ENCODE measurements around the gene GRIFIN.
"Not testable (repeated sequence)": the region's sequence is repeated elsewhere in the genome, so short reads cannot be mapped to it uniquely, and the experiment has no call there.

The GRIFIN gene

DNA sequence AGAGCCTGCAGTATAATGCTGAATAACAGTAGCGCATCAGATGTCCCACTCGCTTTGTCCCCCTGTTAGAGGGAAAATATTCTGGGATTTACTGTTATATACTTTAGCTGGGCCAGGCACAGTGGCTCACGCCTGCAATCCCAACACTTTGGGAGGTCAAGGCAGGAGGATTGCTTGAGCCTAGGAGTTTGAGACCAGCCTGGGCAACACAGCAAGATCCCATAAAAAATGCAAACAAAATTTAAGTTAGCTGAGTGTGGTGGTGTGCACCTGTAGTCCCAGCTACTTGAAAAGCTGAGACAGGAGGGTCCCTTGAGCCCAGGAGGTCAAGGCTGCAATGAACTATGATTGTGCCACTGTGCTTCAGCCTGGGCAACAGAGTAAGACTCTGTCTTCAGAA is 22.3 kb downstream of the GRIFIN start:
- H3K36me3 Mint-ChIP-seq; H3K9me3 Mint-ChIP-seq; ATAC-seq (replicated peaks); DNase-seq; H3K4me3 Mint-ChIP-seq; H3K27ac Mint-ChIP-seq; H3K27me3 Mint-ChIP-seq: not testable (repeated sequence)
- peaks cover 9 to 13% of the 10 kb centered on the region in 2 donors for H3K4me1 Mint-ChIP-seq

DNA sequence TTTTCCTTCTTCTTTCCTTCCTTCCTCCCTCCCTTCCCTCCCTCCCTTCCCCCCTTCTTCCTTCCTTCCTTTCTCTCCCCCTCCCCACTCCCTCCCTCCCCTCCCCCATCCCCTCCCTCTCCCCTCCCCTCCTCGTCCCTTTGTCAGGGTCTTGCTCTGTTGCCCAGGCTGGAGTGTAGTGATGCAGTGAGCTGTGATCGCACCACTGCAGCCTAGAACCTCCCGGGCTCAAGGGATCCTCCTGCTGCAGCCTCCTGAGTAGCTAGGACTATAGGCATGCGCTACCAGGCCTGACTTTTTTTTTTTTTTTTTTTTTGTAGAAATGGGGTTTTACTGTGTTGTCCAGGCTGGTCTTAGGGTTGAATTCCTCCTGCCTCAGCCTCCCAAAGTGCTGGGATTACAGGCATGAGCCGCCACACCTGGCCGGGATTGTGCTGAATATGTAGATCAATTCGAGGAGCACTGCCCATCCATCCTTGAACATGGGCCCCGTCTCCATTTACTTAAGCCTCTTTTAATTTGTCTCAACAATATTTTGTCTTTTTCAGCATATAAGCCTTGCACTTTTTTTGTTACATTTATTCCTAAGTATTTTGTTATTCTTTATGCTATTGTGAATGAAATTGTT is 23.4 kb downstream of the GRIFIN start:
- DNase-seq (no peak), ATAC-seq (replicated peaks) (no peak)
- Mint-ChIP-seq H3K4me3 (no peak overlapping the region), H3K4me1 (peaks cover 9 to 13% of the 10 kb centered on the region in 2 donors), H3K9me3 (no peaks in the 10 kb centered on the region), H3K27me3 (no peaks in the 10 kb centered on the region), H3K36me3 (no peaks in the 10 kb centered on the region), H3K27ac (no peak overlapping the region)

DNA sequence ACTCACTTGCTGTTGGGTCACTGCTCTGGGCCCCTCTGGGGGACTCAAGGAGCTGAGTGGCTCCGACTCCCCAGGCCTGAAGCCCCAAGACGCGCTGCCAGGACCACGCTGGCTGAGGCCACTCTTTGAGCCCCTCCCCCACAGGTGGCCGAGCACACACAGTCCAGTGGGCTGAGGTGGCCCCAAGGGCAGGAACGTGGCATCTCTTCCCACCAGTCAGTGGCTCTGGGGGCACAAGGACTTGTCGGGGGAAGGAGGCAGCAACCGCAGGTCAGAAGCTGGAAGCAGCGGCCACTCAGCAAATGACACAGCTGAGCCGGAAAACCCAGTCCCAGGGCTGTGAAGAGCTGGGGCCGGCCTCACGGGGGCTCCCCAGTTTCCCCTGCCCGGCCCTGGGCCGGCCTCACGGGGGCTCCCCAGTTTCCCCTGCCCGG is 24.1 kb downstream of the GRIFIN start:
- Mint-ChIP-seq H3K4me1 (peaks cover 9 to 13% of the 10 kb centered on the region in 2 donors), H3K9me3 (no peaks in the 10 kb centered on the region), H3K27me3 (no peaks in the 10 kb centered on the region), H3K4me3 (peak overlapping the region; percentile 80 to 83), H3K36me3 (no peaks in the 10 kb centered on the region), H3K27ac (peak overlapping the region; percentile 37)
- DNase-seq: peak; percentile 18
- peak; percentile 57 to 59 for ATAC-seq (replicated peaks)

DNA sequence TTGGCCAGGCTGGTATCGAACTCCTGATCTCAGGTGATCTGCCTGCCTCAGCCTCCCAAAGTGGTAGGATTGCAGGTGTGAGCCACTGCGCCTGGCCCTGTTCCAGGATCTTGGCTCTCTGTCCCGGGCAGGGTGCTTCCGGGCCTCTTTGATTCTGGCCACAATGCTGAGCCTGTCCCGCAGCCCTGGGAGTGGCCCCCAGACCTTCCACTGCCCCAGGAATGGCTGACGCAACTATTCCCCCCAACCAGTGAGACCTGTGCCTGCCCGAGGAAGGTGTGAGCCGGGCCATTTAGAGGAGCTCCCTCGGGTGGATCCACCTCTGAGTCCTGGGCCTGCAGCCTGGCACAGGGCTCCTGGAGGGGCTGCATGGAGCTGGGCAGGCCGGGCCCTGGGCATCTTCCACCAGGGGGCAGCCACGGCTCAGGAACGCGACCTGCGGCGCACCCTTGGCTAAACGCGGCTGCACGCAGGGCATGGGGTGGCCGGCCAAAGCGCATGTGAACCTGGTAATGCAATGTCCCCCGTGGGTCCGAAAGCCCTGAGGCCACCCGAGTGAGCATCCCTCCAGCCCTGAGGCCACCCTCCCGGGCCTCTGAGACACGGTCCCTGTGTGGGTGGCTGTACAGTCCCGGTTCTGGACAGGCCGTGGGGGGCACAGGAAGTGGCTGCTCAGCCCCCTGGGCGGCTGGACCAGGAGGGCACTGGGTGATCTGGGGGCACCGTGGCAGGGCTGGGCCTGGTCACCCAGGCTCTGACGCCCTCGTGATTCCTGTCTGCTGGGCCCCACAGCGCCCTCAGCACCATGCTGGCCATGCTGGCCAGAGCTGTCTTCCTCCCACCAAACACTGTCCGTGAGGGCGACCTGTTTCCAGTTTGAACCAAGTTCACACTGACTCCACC is 24.8 kb downstream of the GRIFIN start:
- Mint-ChIP-seq H3K4me1 (peaks cover 9 to 13% of the 10 kb centered on the region in 2 donors), H3K36me3 (no peaks in the 10 kb centered on the region), H3K9me3 (no peaks in the 10 kb centered on the region), H3K27ac (peak overlapping the region; percentile 37), H3K4me3 (peak overlapping the region; percentile 80 to 83), H3K27me3 (no peaks in the 10 kb centered on the region)
- ATAC-seq (replicated peaks) (peak; percentile 98), DNase-seq (peak; percentile 78)

DNA sequence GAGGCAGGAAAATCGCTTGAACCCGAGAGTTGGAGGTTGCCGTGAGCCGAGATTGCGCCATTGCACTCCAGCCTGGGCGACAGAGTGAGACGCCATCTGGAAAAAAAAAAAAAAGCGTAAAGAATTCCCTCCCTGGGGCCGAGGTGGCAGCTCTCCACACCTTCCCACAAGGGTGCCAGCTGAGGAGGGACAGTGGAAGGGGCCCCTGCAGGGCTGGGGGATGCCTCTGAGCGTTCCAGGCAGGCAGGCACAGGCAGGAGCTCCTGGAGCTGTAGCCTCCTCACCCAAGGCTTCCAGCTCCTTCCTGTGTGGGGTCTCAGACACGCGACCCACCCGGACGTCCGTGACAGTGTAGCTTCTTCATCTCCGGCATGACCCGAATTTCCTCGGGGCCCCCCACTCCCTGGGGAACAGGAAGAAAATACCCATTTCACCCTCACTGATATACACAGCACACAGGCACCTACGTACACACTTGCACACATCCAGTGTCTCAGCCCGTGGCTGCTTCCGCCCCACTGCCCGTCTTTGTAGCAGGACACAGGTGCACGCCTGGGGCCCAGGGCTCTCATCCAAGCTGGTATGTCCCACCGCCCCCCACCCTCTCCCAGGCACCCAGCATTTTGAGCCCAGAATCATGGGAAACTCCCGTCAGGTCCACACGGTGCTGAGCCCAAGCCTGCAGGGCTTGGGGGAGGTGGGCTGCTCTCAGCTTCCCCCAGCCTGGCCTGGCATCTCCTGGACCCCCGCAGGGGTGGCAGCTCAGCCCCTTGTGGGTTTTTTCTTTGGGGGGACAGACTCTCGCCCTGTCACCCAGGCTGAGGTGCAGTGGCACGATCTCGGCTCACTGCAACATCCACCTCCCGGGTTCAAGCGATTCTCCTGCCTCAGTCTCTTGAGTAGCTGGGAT is 25.7 kb downstream of the GRIFIN start:
- Mint-ChIP-seq H3K27ac (no peak overlapping the region), H3K9me3 (no peaks in the 10 kb centered on the region), H3K4me3 (no peak overlapping the region), H3K36me3 (no peaks in the 10 kb centered on the region), H3K27me3 (no peaks in the 10 kb centered on the region), H3K4me1 (peaks cover 9 to 13% of the 10 kb centered on the region in 2 donors)
- no peak for DNase-seq
- ATAC-seq (replicated peaks): no peak

DNA sequence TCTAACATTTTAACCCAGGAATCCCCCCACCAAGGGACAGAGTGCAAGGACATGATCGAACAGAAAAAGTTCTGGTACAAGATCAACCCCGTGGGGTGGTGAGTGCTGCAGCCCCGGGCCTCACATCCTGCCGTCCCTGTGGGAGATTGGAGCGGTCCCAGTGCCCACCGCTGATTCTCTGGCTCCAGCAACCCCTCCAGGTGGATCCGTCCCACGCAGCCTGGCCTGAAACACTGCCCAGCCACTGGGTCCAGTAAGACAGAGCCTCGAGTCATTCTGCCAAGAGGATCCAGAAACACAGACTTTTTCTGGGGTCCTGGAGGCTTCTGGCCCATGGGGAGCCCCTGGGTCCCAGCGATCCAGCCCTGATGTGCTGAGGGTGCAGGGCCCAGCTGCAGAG is 29.5 kb downstream of the GRIFIN start:
- Mint-ChIP-seq H3K4me3 (no peak overlapping the region), H3K27me3 (no peaks in the 10 kb centered on the region), H3K27ac (no peak overlapping the region), H3K9me3 (no peaks in the 10 kb centered on the region), H3K36me3 (no peaks in the 10 kb centered on the region), H3K4me1 (peaks cover 7 to 12% of the 10 kb centered on the region in 2 donors)
- no peak for DNase-seq
- no peak for ATAC-seq (replicated peaks)

DNA sequence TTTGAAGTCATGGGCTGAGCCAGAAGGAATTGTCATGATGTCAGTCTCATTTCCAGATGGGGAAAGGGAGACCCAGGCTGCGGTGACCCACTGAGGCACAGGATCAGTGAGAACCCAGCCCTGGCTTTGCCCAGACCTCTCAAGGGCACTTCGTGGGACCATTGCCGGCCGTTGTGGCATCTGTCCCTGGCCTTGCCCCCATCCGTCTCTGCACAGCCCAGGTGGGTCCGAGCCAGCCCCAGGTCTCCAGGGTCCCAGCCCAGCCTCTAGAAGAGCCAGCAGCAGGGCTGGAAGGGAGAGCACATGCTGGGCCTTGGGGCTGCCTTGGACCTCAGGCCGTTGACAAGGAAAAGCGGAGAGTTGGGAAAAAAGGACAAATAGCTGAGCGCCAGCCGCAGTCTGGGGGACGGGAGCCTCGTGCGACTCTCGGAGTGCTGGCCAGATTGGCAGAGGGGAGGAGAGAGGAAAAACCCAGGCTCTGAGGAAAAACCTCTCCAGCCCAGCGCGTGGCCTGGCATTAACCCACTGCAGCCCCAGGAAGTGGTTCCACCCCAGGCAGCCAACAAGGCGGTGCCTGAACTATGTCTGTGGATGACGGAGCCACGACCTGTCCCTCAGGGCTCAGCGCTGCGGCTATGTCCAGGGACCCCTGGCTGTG is 30.2 kb downstream of the GRIFIN start:
- Mint-ChIP-seq H3K27me3 (no peaks in the 10 kb centered on the region), H3K4me3 (no peak overlapping the region), H3K27ac (no peak overlapping the region), H3K9me3 (no peaks in the 10 kb centered on the region), H3K4me1 (peaks cover 5 to 7% of the 10 kb centered on the region in 2 donors), H3K36me3 (no peaks in the 10 kb centered on the region)
- DNase-seq: no peak
- ATAC-seq (replicated peaks): no peak

DNA sequence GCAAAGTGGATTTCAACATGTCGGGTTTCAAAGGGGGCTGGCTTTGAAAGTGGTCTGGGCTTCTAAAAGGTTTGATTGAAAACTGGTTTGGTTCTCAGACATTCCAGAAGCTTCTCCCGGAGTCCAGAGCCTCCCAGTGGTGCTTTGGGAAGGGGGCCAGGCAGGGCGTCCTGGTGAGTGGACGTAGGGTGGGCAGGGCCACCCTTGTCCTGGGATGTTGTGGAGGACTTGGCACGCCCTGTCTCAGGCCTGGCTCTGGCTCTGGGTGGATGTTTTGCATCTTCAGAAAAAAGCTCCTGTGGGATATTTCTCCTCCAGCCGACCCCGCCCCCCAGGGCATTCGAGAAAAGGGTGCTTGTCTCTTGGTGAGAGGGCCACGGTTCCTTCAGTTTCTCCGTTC is 31.2 kb downstream of the GRIFIN start:
- no peaks in the 10 kb centered on the region for H3K27me3 Mint-ChIP-seq
- no peaks in the 10 kb centered on the region for H3K36me3 Mint-ChIP-seq
- DNase-seq (no peak), ATAC-seq (replicated peaks) (no peak)
- no peak overlapping the region for H3K27ac Mint-ChIP-seq
- H3K4me3 Mint-ChIP-seq: no peak overlapping the region
- no peaks in the 10 kb centered on the region for H3K9me3 Mint-ChIP-seq
- H3K4me1 Mint-ChIP-seq: peaks cover 5 to 7% of the 10 kb centered on the region in 2 donors

DNA sequence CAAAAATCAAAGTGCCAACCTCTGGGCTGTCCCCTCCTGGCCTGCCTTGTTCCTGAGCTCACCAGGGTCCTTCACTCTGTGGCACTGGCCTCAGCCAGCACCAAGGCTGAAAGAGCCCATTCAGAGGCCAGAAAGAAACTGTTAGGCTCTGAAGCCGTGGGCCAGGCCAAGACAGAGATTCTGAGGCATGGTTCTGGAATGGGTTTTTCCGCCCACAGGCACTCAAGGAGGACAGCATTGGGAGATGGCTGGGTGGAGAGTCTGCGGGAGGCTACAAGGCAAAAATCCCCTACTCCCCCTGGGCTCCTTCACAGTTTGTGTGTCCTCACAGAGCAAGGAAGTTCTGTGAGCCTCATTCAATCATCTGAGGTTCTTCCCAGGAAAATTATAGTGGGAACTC is 31.7 kb downstream of the GRIFIN start:
- ATAC-seq (replicated peaks) (no peak), DNase-seq (no peak)
- H3K9me3 Mint-ChIP-seq: no peaks in the 10 kb centered on the region
- no peak overlapping the region for H3K4me3 Mint-ChIP-seq
- peaks cover 5 to 7% of the 10 kb centered on the region in 2 donors for H3K4me1 Mint-ChIP-seq
- no peaks in the 10 kb centered on the region for H3K36me3 Mint-ChIP-seq
- H3K27me3 Mint-ChIP-seq: no peaks in the 10 kb centered on the region
- H3K27ac Mint-ChIP-seq: no peak overlapping the region

DNA sequence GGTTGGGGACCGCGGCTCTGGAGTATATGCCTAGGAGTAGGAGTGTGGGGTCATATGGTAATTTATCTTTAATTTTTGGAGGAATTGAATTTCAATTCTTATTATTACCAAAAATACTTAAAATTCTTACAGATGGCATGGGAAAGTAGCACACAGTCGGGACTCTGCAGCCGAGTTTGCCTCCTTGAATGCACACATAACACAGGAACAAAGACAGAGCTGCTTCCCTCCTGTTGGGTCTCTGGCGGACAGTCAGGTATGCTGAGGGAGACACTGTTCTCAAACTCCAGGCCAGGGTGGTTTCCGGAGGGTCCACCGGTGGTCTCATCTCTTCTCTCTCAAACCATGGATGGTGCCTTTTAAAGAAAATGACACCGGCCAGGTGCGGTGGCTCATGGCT is 32.7 kb downstream of the GRIFIN start:
- ATAC-seq (replicated peaks) (no peak), DNase-seq (no peak)
- Mint-ChIP-seq H3K4me1 (peaks cover 5 to 7% of the 10 kb centered on the region in 2 donors), H3K9me3 (no peaks in the 10 kb centered on the region), H3K4me3 (no peak overlapping the region), H3K27ac (no peak overlapping the region), H3K36me3 (peaks cover 0 to 7% of the 10 kb centered on the region in 2 donors), H3K27me3 (no peaks in the 10 kb centered on the region)

DNA sequence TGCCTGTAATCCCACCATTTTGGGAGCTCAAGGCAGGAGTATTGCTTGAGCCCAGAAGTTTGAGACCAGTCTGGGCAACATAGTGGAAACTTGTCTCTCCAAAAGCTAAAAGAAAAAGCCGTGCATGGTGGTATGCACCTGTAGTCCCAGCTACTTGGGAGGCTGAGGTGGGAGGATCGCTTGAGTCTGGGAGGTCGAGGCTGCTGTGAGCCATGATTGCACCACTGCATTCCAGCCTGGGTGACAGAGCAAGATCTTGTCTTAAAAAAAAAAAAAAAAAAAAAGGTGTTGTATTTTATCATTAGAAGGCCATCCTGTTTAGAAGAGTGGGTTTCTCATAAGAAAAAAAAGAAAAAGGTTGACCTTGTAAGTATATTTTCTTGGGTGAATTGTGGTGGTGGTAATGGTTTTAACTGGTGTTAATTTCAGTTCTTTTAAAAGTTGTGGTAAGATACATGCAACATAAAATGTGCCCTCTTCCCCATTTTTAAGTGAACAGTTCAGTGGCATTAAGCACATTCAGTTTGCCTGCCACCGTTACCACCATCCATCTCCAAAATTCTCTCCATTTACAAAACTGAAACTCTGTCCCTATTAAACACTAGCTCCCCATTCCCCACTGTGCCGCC is 34.7 kb downstream of the GRIFIN start:
- H3K9me3 Mint-ChIP-seq: no peaks in the 10 kb centered on the region
- peaks cover 3 to 12% of the 10 kb centered on the region in 2 donors for H3K36me3 Mint-ChIP-seq
- no peaks in the 10 kb centered on the region for H3K27me3 Mint-ChIP-seq
- ATAC-seq (replicated peaks) (peak; percentile 22 to 31), DNase-seq (no peak)
- no peak overlapping the region for H3K4me3 Mint-ChIP-seq
- no peak overlapping the region for H3K27ac Mint-ChIP-seq
- peaks cover 5 to 7% of the 10 kb centered on the region in 2 donors for H3K4me1 Mint-ChIP-seq

DNA sequence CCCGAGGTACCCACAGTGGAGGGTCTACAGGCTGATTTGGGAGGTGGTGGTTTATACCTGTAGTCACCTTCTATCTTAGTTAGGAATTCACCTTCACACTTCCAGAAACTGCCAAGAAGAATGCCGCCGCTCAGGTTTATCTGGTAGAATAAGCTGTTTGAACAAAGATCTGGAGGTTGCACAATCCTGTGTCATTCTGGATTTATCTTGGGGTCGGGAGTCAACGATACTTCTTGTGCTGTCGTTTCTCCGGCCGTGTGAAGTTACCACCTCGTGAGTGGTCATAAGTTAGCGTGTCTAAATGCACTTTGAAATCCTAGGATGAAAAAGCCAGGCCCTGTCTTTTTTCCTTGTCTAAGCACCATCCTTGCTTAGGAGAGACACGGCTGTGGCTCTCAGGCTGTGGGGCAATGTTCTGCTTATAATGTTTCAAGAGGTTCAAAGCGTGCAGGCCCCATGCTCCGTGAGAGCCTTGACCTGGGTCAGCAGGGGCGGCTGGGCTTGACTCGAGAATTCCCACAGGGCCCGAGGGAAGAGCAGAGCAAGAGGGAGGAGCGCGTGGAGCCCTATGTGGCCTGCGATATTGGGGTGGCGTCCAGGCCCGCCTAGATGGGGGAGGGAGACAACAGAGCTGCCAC is 35.5 kb downstream of the GRIFIN start:
- no peak overlapping the region for H3K27ac Mint-ChIP-seq
- H3K36me3 Mint-ChIP-seq: peaks cover 5 to 18% of the 10 kb centered on the region in 2 donors
- no peaks in the 10 kb centered on the region for H3K27me3 Mint-ChIP-seq
- peaks cover 5 to 7% of the 10 kb centered on the region in 2 donors for H3K4me1 Mint-ChIP-seq
- H3K9me3 Mint-ChIP-seq: no peaks in the 10 kb centered on the region
- ATAC-seq (replicated peaks) (no peak), DNase-seq (no peak)
- H3K4me3 Mint-ChIP-seq: no peak overlapping the region

DNA sequence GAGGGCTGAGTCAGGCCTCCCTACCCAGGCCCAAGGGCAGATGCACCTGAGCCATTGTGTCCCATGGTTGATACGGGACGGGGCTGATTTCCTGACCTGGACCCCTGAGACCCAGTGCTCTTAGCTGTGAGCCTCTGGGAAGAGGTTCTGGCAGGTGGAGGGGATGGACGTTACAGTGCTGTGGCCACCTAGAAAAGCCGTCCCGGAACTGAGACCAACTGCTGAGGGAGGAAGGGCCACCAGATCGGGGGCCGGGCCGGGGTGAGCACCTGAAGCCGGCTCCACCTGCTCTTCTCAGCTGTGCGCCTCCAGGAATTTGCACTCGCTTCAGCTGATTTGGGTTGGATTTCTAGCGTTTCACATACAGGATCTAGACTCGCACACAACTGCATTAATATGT is 37.4 kb downstream of the GRIFIN start:
- peaks cover 5 to 7% of the 10 kb centered on the region in 2 donors for H3K4me1 Mint-ChIP-seq
- peaks cover 8 to 27% of the 10 kb centered on the region in 2 donors for H3K36me3 Mint-ChIP-seq
- H3K27ac Mint-ChIP-seq: no peak overlapping the region
- no peaks in the 10 kb centered on the region for H3K9me3 Mint-ChIP-seq
- no peak for DNase-seq
- no peak overlapping the region for H3K4me3 Mint-ChIP-seq
- no peaks in the 10 kb centered on the region for H3K27me3 Mint-ChIP-seq
- no peak for ATAC-seq (replicated peaks)

Data from stimulated activated naive B cell treated with anti-CD40 and anti-IgM and Interleukin-4, amounts not matched to agents 10 μg/mL and 1 μg/mL and 100 μg/mL, for 72 hours (primary cell).